ENCODE results near the gene KPNA3.

KPNA3 gene

DNA sequence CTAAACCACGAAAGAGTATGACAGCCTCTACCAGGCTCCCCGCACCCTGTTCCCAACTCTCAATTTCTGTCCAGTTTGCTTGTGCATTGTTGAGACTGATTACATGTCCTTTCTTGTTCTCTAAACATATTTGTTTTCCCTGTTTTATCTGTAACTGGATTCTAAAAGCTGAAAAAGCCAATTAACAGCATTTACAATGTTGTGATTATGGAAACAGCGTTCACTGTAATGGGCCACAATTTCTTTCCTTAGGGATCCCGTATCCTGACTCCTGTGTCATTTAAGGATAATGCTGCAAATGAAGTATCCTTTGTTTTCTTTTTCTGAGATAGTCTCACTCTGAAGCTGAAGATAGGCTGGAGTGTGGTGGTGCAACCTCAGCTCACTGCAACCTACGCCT is 121.7 kb downstream of the KPNA3 start:
- no peak for DNase-seq

DNA sequence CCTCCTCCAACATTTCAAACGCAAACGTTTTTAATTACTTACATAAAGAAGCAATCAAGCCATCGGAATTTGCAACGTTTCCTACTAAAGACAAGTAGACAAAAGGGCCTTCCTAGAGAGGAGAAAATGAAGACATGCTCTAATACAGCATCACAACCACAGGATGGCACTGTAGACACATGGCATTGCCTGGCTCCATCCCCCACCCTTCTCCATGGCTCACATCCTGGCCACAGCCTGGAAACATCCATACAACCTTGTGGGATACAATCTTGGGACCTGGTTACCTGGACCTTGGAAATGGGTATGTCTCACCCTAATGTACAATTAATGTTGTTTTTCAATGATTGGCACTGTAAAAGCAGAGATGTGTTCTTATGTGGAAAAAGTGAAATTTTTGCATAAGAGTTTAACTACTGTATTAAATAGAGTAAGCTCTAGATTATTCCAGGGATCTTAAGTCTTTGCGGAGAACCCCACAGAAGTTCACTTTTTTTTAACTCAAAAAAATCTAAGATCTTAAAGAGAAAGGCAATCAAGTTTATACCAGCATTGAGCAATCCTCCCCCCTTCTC is 122.7 kb downstream of the KPNA3 start:
- DNase-seq = no peak

- DNase-seq = no peak
Measured at GRCh38 chr13:49667773-49668172, 124.7 kb downstream of the KPNA3 start.

GRCh38 chr13:49664606-49665005 is 127.9 kb downstream of the KPNA3 start:
- no peak for DNase-seq

- no peak for DNase-seq
Measured at GRCh38 chr13:49657241-49657641, 135.2 kb downstream of the KPNA3 start.

- no peak for DNase-seq
Measured at GRCh38 chr13:49655906-49656305, 136.6 kb downstream of the KPNA3 start.

DNA sequence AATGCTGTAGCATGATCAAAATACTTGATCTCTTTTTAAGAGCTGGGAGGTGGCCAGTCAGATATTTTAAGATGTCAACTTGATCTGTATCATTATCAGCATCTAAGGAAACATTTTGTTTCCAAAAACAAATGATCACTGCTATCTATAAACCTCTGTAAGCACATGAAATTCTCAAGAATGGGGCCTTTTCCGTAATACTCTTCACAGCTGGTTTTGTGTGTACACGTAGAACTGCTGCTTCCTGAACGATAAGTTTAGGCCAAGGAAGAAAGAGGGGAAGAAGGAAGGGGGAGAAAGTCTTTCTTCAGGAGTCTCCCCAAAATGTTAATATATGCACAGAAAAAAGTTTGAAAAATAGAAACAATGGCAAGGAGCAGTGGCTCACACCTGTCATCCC is 138.5 kb downstream of the KPNA3 start:
- no peak for DNase-seq

GRCh38 chr13:49653478-49653877 is 139.0 kb downstream of the KPNA3 start:
- DNase-seq = no peak

DNA sequence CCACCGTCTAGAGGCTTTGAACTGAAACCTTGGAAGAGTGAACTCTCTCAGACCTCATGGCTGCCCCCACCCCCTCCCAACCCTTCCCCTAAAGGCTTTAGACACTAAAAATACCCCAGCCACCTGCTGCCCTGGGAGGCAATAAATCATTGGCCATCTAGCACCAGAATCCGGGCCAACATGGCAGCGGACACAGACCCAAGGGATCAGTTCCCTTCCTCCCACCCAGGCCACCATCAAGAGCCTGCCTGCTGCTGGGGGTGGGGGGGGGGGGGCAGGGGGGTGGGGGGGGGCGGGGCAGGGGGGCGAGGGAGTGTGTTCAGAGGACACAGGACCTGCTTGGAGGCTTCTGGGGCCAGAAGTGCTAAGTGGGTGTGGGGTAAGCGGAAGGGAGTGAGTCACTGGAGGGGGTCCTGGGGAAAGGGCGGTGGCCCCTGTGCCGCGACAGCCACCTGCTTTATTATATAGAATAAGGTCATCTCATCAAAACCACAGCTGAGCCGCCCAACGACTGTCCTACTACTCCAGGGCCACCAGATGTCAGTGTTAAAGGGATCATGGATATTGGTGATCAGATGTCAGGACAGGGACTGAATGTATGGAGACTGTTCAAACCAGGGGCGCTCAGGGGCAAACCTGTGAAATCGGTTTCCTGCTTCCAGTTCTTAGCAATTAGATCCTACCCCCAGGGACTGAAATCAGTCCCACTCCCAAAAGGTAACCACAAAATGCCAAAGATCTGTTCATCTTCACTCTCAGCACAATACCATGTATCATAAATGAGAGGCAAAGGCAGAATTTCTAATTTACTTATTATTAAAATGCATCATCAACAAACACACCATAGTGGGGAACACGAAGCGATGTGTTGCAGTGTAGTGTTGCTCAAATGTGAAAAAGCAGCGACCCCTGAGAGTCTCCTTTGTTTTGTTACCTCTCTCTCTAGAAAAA is 139.9 kb downstream of the KPNA3 start:
- no peak for DNase-seq

- DNase-seq = no peak
Measured at GRCh38 chr13:49651570-49652354, 140.7 kb downstream of the KPNA3 start.

GRCh38 chr13:49649963-49650312 is 142.5 kb downstream of the KPNA3 start:
- no peak for DNase-seq
